T-helper 22 cell (primary cell): ENCODE results near the gene IQGAP2.
"Not testable (repeated sequence)": the region's sequence is repeated elsewhere in the genome, so short reads cannot be mapped to it uniquely, and the experiment has no call there.

Experiments
- DNase-seq: peaks from one replicate; pipeline ENCODE4 v3.0.0-alpha.2; 2020; ENCODE audit warnings: low read depth

Gene IQGAP2

DNA sequence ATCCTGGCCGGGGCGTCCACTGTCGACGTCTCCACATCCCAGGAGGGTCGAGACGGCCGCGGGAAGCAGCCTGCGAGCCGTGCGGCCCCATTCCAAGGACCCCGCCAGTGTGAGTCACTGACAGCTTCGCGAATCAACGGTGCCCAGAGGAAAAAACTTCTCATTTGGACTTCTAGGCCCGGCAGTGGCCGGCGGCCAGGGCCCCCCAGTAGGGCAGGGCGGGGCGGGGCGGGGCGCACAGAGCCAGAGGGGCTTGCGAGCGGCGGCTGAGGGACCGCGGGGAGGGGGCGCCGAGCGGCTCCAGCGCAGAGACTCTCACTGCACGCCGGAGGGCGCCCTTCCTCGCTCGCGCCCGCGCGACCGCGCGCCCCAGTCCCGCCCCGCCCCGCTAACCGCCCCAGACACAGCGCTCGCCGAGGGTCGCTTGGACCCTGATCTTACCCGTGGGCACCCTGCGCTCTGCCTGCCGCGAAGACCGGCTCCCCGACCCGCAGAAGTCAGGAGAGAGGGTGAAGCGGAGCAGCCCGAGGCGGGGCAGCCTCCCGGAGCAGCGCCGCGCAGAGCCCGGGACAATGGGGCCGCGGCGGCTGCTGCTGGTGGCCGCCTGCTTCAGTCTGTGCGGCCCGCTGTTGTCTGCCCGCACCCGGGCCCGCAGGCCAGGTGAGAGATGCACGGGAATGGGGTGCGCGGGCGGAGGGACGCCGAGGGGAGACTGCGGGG lies 312.8 kb downstream of the IQGAP2 start, which contains the start of gene F2R:
TSS of gene F2R (plus strand) at position 391 of the 720 bp plus-strand sequence. CDS start at position 573, 182 bp downstream.
- DNase-seq, result peak; percentile 25

DNA sequence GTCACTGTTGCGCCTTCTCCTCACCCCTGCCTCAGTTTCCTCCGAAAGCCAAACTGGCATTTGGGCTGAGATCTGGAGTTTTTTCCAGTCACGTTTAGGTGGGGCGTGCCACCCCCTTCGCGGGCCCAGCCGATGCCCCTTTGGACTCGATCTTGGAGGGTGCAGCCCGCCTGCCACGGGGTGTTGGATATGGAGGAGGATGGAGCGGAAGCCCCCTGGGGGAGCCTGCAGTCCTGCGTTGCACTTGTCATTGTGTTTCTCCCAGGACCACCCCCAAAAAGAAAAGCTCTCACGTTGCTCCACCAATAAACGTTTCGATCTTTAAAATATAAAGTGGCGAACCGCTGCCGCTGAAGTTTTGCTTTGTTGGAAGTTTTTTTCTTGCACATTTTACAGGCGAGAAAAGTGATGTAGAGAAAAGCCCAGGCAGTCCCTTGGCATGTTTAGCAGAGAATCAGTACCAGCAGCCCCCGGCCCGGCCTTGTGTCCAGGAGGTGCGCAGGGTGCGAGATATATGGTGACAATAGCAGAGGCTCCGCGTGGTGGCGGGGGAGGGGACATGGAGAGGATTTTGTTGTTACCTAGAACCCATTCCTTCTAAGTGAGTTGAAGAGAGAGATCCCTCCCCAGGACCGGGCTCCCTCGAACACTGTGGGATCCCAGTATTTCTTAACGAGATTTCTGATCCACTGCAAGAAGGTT lies 313.5 kb downstream of the IQGAP2 start:
- DNase-seq, result no peak

DNA sequence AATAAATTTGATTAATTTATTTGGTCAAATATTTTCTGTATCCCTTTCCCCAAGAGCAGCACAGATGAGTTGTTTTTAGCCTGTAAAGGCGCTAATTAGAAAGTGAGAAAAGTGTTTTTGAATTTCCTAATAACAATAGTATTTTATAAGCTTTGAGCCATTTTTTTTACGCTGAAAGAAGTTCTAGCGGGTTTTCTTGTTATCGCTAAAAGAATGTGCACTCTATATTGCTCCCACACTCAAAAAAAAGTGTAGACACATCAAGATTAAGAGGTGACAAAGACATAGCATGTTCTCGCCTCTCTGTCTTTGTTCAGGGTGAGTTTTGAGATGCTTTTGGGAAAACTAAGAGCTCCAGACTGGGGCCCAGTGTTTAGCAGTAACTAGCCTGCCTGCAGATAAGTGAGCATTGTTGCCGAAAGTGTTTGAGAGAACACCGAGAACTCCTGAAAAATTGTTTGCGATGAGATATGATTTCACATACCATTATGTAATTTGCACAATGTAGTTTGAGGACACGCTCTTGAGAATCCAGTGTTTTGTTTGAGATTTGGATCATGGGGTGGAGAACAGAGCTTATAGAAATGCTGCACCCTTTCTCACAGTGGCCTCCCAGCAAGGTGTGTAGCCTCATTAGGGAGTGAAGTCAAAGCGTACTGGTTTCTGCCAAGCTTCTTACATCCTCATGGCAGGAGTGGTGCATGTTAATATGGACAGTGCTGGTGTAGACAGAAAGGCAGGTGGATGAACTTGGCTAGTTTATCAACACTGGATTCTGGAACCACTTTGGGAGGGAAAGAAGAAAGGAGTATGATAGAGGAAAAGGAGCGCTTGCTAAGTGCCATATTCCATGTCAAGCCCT lies 314.4 kb downstream of the IQGAP2 start:
- DNase-seq, result no peak

DNA sequence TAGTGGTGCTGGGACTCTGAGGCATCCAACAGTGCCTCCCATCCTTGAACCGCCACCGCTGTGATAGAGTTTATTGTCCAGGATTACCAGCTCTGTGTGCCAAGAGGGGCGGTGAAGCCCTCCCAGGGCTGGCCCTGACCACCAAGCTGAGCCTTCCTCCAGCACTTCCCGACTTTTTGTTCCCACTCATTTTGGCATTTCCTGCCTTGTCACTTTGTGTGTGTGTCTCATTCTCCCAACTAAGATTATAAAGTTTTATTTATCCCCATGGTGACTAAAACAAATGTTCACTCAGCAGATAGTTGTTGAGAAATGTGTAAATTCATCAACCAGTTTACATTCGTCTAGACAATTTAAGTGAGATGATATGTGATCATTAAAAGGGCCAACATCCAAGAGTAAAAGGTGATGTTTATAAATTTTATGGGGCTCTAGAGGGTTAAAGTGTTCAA lies 315.3 kb downstream of the IQGAP2 start:
- no peak for DNase-seq

DNA sequence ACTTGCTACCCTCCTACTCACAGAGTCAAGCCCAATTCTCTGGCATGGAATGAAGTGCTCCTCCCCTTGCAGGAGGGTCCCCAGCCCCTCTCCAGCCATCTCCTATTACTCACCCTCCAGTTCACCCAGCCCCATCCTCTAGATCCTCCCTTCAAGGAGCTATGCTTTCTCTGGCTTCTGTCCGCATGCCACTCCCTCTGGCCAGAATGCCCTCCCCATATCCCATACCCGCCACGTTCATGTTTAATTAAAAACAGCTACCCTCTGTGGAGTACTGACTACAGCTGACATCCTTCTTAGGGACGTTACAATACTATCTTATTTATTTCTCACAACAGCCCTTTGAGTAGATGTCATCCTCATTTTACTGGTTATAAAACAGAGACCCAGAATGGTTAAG lies 315.8 kb downstream of the IQGAP2 start:
- no peak for DNase-seq

DNA sequence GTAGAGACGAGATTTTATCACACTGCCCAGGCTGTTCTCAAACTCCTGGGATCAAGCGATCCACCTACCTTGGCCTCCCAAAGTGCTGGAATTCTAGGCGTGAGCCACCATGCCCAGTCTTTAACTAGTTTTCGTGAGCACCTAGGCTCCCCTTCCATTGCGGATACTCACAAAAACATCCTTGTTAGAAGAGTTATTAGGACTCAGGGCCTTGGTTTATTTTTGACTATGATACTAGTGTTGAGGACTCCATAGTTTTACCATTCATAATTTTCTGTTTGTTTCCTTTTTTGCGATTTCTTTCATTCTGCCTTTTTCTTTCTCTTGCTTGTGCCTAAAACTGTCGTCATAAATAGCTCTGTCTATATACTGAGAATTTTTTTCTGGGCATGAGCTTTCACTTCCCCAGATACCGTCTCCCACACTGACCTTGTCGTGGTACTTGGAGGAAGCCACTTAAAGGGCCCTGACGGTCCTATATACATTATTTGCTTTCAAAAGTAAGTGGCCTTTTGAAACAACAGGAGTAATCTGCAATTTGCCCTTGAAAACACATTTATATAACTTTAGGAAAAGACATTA lies 318.0 kb downstream of the IQGAP2 start:
- DNase-seq, result no peak

DNA sequence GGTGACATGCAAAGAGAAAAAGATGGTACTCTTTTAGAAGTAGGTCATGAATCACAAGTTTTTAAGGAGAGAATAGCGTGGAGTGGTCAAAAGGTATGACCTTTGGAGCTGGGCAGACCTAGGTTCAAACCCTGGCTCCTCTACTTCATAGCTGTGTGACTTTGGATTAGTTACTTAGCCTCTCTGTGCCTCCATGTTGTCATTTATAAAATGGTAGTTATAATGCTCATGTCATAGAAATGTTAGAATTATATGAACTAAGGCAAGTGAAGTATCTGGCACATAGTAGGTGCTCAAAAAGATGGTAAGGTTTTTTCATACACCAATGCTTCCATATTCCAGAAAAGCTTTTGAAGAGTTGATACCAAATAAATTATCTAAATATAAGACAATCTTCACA lies 320.2 kb downstream of the IQGAP2 start:
- DNase-seq, result no peak

DNA sequence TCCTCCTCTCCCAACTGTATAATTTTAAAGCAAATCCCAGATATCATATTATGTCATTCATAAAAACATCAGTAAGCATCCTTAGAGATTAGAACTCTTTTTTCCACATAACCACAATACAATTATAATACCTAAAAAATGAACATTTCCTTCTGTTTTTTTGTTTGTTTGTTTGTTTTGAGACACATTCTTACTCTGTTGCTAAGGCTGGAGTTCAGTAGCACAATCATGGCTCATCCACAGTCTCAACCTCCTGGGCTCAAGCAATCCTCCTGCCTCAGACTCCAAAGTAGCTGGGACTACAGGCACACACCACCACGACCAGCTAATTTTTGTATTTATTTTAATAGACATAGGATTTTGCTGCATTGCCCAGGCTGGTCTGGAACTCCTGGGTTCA lies 320.8 kb downstream of the IQGAP2 start:
- DNase-seq, result no peak

DNA sequence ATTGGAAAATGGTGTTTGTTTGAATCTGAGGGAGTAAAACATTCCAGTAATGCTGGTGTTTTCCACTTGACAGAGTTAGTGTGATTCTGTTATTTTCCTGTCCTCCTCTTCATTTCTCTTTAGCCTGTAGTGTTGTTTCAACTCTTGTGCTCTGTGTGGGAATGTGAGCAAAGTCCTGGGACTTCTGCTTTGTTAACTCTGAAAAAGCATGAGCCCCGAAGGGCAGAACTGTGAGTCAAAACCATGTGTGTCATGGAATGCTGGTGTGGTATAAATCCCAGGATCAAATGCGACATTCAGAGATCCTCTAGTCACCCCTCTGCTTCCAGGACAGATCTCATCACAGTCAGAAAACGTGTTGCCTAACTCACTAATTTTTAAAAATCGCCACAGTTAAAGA lies 321.8 kb downstream of the IQGAP2 start:
- no peak for DNase-seq

DNA sequence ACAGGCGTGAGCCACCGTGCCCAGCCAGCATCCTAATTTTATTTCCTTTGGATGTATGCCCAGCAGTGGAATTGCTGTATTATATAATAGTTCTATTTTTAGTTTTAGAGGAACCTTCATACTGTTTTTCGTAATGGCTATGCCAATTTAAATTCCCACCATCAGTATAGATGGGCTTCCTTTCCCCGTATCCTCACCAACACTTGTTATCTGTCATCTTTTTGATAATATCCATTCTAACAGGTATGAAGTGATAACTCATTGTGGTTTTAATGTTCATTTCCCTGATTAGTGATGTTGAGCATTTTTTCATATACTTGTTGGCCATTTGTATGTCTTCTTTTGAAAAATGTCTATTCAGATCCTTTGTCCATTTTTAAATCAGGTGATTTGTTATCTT lies 325.9 kb downstream of the IQGAP2 start:
- no peak for DNase-seq

DNA sequence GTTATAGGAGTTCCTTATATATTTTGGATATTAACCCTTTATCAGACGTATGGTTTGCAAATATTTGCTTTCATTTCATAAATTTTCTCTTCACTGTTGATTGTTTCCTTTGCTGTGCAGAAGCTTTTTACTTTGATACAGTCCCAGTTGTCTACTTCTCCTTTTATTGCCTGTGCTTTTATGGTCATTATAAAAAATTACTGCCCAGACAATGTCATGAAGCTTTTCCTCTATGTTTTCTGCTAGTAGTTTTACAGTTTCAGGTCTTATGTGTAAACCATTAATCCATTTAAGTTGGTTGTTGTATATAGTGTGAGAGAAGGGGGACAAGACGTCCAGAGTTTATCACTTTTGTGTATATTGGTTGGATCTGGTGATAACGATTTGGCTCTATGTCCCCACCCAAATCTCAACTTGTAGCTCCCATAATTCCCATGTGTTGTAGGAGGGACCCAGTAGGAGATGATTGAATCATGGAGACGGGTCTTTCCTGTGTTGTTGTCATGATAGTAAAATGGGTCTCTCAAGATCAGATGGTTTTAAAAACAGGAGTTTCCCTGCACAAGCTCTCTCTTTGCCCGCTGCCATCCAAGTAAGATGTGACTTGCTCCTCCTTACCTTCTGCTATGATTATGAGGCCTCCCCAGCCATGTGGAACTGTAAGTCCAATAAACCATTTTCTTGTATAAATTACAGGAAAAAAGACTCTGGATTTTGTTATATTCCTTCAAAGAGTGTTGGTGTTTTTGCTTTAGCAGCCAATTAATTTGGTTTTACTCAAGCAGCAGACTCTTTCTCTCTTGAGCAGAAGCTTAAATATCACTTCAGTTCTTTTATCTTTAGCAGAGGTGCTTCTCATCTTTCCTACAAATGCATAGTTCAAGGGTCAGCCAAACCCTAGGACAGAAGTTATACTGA lies 326.5 kb downstream of the IQGAP2 start:
- no peak for DNase-seq

DNA sequence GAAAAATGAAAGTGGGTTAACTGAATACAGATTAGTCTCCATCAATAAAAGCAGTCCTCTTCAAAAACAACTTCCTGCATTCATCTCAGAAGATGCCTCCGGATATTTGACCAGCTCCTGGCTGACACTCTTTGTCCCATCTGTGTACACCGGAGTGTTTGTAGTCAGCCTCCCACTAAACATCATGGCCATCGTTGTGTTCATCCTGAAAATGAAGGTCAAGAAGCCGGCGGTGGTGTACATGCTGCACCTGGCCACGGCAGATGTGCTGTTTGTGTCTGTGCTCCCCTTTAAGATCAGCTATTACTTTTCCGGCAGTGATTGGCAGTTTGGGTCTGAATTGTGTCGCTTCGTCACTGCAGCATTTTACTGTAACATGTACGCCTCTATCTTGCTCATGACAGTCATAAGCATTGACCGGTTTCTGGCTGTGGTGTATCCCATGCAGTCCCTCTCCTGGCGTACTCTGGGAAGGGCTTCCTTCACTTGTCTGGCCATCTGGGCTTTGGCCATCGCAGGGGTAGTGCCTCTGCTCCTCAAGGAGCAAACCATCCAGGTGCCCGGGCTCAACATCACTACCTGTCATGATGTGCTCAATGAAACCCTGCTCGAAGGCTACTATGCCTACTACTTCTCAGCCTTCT lies 329.4 kb downstream of the IQGAP2 start:
- no peak for DNase-seq

DNA sequence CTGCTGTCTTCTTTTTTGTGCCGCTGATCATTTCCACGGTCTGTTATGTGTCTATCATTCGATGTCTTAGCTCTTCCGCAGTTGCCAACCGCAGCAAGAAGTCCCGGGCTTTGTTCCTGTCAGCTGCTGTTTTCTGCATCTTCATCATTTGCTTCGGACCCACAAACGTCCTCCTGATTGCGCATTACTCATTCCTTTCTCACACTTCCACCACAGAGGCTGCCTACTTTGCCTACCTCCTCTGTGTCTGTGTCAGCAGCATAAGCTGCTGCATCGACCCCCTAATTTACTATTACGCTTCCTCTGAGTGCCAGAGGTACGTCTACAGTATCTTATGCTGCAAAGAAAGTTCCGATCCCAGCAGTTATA lies 329.9 kb downstream of the IQGAP2 start:
- peak; percentile 39 for DNase-seq

DNA sequence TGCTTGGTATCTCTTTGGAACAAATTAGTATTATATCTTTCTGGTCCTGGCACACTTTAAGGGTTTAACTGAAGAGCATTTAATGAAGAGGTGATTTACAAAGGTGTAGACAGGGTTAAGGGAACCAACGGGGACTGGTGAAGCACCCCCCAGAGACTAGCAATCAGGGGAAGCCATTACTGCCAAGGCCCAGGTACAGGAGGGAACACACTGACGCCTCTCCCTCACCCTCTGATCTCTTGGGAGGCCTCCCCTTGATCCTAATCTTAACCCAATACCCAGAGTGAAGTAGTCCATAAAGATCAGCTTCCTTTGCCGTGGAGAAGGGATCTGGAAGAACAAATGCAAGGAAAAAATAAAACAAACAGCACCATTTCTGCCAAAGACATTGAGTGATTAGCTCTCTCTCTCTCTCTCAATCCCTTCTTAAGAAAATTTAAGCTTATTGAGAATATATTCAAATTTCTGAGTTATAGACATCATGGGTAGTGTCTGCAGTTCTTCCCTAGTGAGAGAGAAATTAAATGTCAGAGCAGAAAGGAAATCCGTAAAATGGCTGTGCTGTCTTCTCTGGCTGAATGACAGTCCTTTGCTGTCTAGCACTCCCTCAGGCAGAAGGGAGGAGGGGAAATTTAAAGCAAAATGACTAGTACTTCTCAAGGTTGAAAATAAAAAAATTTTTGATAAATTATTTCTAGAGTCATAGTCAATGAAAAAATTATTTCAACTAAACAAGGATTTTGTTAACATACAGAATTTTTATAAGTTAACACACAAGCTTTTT lies 332.9 kb downstream of the IQGAP2 start:
- no peak for DNase-seq

DNA sequence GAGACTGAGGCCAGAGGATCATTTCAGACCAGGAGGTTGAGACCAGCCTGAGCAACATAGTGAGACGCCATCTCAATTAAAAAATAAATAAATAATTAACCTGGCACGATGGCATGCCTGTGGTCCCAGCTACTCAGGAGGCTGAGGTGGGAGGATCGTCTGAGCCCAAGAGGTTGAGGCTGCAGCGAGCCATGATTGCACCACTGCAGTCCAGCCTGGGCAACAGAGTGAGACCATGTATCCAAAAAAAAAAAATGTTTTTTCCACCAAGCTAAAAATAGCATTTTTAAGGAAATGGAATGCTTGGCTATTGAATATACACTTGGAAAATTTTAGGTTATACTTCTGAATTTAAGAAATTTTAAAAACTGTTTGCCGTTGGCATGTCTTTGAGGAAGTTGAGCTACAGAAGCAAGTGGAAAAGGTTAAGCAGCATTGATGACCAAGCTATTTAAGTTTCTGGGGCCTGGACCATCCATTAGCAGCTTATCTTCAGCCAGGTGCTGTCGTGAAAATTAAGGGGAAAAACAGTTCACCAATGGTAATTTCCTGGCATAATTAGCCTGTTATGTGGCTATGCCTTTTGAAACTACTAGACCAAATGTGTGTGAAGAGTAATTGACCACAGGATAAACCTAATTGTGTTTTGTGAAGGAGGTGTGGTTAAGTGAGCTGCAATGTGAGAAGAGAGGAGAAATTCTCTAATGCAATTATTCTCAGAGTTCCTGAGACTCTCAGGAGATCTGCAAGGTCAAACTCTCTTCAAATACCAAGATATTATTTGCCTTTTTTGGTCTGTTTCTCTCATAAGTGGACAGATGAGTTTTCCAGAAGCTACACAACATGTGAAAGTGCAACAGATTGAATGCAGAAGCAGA lies 333.8 kb downstream of the IQGAP2 start:
- DNase-seq, result no peak

DNA sequence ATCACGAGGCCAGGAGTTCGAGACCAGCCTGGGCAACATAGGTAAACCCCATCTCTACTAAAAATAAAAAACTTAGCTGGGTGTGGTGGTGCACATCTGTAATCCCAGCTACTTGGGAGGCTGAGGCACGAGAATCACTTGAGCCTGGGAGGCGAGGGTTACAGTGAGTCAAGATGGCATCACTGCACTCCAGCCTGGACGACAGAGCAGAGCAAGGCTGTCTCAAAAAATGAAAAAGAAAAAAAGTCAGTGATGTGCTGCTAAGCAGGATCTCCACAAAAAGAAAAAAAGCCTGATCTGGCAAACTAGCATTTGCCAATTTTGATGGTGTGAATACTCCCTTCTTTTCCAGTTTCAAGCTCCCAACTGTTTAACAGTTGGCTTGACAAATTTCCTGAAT lies 334.8 kb downstream of the IQGAP2 start:
- DNase-seq, result no peak

DNA sequence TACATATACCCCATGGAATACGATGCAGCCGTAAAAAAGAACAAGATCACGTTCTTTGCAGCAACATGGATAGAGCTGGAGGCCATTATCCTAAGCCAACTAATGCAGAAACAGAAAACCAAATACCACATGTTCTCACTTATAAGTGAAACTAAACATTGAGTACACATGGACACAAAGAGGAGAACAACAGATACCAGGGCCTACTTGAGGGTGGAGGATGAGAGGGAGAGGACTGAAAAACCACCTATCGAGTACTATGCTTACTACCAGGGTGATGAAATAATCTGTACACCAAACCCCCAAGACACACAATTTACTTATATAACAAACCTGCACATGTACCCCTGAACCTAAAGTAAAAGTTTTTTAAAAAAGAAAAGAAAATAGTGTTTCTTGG lies 338.4 kb downstream of the IQGAP2 start:
- DNase-seq, result not testable (repeated sequence)

DNA sequence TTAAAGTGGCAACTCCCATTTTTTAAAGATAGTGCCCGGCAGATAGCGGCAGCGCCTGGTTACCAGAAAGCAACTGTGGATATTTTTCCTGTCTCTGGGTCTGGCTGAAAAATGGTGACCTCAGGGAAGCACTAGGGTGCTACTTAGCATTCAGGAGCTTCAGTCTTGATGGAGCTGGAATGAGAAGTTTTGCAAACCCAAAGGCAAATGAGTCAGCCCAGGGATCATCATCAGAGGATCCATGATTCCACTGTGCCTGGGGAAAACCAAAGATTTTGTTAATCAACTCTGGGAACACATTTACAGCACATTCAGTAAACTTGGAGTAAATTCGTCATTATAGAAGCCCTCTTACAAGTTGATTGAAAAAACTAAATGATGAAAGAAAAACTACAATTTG lies 339.5 kb downstream of the IQGAP2 start:
- no peak for DNase-seq

DNA sequence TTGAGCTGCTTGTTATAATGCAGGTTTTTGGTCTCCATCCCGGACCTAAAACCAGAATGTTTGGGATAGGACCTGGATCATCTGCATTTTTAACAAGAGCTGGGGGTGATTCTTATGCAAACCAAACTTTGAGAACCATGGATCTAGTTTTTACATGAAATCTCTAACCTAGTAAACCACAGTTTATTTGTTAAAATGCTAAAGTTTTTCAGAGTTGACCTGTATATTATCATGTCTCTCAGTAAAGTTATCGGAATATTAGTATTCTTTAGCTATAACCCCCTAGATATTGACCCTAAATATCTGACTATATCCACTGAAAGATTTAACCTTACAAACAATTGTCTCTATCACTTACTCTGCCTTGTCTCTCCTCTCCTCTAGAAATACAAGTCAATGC lies 341.5 kb downstream of the IQGAP2 start:
- no peak for DNase-seq
